DND-41 (cell line): Measurements from ENCODE around the gene SLC43A3.

Source experiments
- CTCF ChIP-seq: IDR thresholded peaks from 2 replicates; pipeline ENCODE4 v1.5.1; 2012; ENCODE audit warnings: borderline replicate concordance, low read length, moderate library complexity, mild to moderate bottlenecking; ENCODE audit not compliant: poor library complexity, severe bottlenecking; ENCODE audit errors: extremely low read depth
- EZH2 ChIP-seq: IDR thresholded peaks from 3 replicates; pipeline ENCODE4 v1.6.1; 2012; ENCODE audit warnings: borderline replicate concordance, low read depth, mild to moderate bottlenecking, moderate library complexity, low read length, inconsistent platforms; ENCODE audit not compliant: severe bottlenecking

DNA sequence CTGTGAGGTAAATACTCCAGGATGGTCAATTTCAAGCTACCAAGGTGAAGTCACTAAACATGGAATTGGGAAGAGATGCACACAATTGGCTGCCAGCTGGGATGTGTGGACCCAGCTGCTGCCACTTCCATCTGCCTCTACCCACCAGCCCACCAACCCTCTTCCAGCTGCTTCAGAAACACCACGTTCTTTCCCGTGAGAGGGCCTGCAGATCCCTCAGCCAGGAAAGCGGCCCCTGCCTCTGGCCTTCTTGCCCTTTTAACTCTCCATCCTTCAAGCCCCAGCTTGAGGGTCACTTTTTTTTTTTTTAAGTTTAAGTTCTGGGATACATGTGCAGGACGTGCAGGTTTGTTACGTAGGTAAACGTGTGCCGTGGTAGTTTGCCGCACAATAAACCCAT, 65.9 kb downstream of the SLC43A3 start:
- TF ChIP-seq EZH2, result no peak
- no peak for TF ChIP-seq CTCF
